Globus pallidus (tissue), 1 donor: Measurements from ENCODE around the gene OGDH.
"Not testable (repeated sequence)": the region's sequence is repeated elsewhere in the genome, so short reads cannot be mapped to it uniquely, and the experiment has no call there.

Experiments used
- DNase-seq: peaks from one replicate; pipeline ENCODE4 v3.0.0-alpha.2; 2015; ENCODE audit warnings: low spot score

Gene OGDH

GRCh38 chr7:44580945-44581878 is 25.2 kb upstream of the OGDH start:
- no peak for DNase-seq

GRCh38 chr7:44581879-44582603 is 24.4 kb upstream of the OGDH start, which contains the start of gene TMED4:
Gene TMED4, minus strand, starts transcription at chr7:44582231. Its CDS starts 25 bp downstream, at chr7:44582206.
- DNase-seq = peak; percentile 98

- DNase-seq = no peak
These were observed 23.1 kb upstream of the OGDH start for GRCh38 chr7:44583146-44583865.

GRCh38 chr7:44587843-44588711 is 18.4 kb upstream of the OGDH start:
- peak; percentile 37 for DNase-seq

- DNase-seq = no peak
These were observed 15.5 kb upstream of the OGDH start for GRCh38 chr7:44590910-44591309.

- no peak for DNase-seq
These were observed 10.3 kb upstream of the OGDH start for GRCh38 chr7:44595934-44596635.

- DNase-seq = not testable (repeated sequence)
These were observed 9.2 kb upstream of the OGDH start for GRCh38 chr7:44597181-44597580.

GRCh38 chr7:44599222-44599621 is 7.2 kb upstream of the OGDH start:
- no peak for DNase-seq

GRCh38 chr7:44602576-44602910 is 3.9 kb upstream of the OGDH start:
- DNase-seq = no peak

GRCh38 chr7:44603193-44603592 is 3.2 kb upstream of the OGDH start:
- no peak for DNase-seq

GRCh38 chr7:44604941-44605340 is 1.5 kb upstream of the OGDH start:
- no peak for DNase-seq

GRCh38 chr7:44607141-44608068 is 978 bp downstream of the OGDH start:
- no peak for DNase-seq

GRCh38 chr7:44608916-44609648 is 2.7 kb downstream of the OGDH start:
- no peak for DNase-seq

- DNase-seq = no peak
These were observed 3.4 kb downstream of the OGDH start for GRCh38 chr7:44609829-44610228.

GRCh38 chr7:44615149-44615611 is 8.8 kb downstream of the OGDH start:
- no peak for DNase-seq

- DNase-seq = no peak
These were observed 9.4 kb downstream of the OGDH start for GRCh38 chr7:44615793-44616192.

GRCh38 chr7:44616545-44616944 is 10.1 kb downstream of the OGDH start:
- DNase-seq = no peak

- no peak for DNase-seq
These were observed 10.9 kb downstream of the OGDH start for GRCh38 chr7:44617225-44617890.
